ENCODE measurements around the gene LAMB3.

Gene LAMB3

GRCh38 chr1:209617047-209617673, 35.1 kb downstream of the LAMB3 start:
- no peak for DNase-seq

GRCh38 chr1:209616366-209617046, 35.7 kb downstream of the LAMB3 start:
- DNase-seq: no peak

GRCh38 chr1:209614906-209615305, 37.3 kb downstream of the LAMB3 start:
- DNase-seq: no peak

- no peak for DNase-seq
These were observed 38.1 kb downstream of the LAMB3 start for GRCh38 chr1:209614151-209614420.

- DNase-seq: no peak
These were observed 38.6 kb downstream of the LAMB3 start for GRCh38 chr1:209613400-209614150.

GRCh38 chr1:209612646-209613399, 39.4 kb downstream of the LAMB3 start:
- no peak for DNase-seq

GRCh38 chr1:209611771-209612570, 40.3 kb downstream of the LAMB3 start:
- no peak for DNase-seq

GRCh38 chr1:209610631-209610905, 41.7 kb downstream of the LAMB3 start:
- no peak for DNase-seq

GRCh38 chr1:209609791-209610630, 42.2 kb downstream of the LAMB3 start:
- no peak for DNase-seq

GRCh38 chr1:209609041-209609790, 43.0 kb downstream of the LAMB3 start:
- DNase-seq: no peak

- no peak for DNase-seq
These were observed 44.4 kb downstream of the LAMB3 start for GRCh38 chr1:209607795-209608178.

GRCh38 chr1:209607102-209607794, 45.0 kb downstream of the LAMB3 start:
- no peak for DNase-seq

GRCh38 chr1:209603877-209604276, 48.3 kb downstream of the LAMB3 start:
- no peak for DNase-seq

GRCh38 chr1:209601809-209602657, 50.2 kb downstream of the LAMB3 start:
- DNase-seq: peak; percentile 9

GRCh38 chr1:209600541-209600940, 51.7 kb downstream of the LAMB3 start:
- no peak for DNase-seq

GRCh38 chr1:209598227-209598626, 54.0 kb downstream of the LAMB3 start:
- no peak for DNase-seq

GRCh38 chr1:209597499-209597898, 54.7 kb downstream of the LAMB3 start:
- no peak for DNase-seq

- DNase-seq: no peak
These were observed 56.5 kb downstream of the LAMB3 start for GRCh38 chr1:209595599-209596285.

GRCh38 chr1:209595028-209595427, 57.2 kb downstream of the LAMB3 start:
- no peak for DNase-seq

Measured in stimulated activated CD4-positive, alpha-beta T cell treated with anti-CD3 and anti-CD28 coated beads, Interleukin-12 subunit alpha, Interleukin-12 subunit beta, amount 100 ng/mL, for 4 hours (primary cell).